Astrocyte (in vitro differentiated cells and primary cell): ENCODE measurements around the gene ST8SIA3. TPM values are rescaled to one million over a fixed set of nuclear protein-coding genes. Genes with fewer than 3 reads are reported as not detected.

Experiments used
- DNase-seq: peaks from one replicate; pipeline ENCODE4 v3.0.0-alpha.2; 2010; ENCODE audit warnings: low read depth
- FAIRE-seq: peaks from 2 replicates; lab custom pipeline; 2011; peaks lifted over from hg19 to GRCh38; lab: Jason Lieb, UNC
- H2AFZ ChIP-seq: 2 replicates; pipeline ENCODE4 v1.6.0; 2012; ENCODE audit warnings: low read depth, low read length, inconsistent platforms
- H3K27ac ChIP-seq: 2 replicates; pipeline ENCODE4 v1.5.1; 2011; ENCODE audit warnings: low read depth, low read length, inconsistent platforms
- H3K27me3 ChIP-seq: 2 replicates; pipeline ENCODE4 v1.6.0; 2011; ENCODE audit warnings: low read length, inconsistent platforms; ENCODE audit not compliant: insufficient read depth
- H3K36me3 ChIP-seq: 2 replicates; pipeline ENCODE4 v1.5.1; 2011; ENCODE audit warnings: low read length, inconsistent platforms; ENCODE audit not compliant: insufficient read depth
- H3K4me1 ChIP-seq: 2 replicates; pipeline ENCODE4 v1.5.1; 2011; ENCODE audit warnings: low read length, inconsistent platforms; ENCODE audit not compliant: insufficient read depth
- H3K4me2 ChIP-seq: 2 replicates; pipeline ENCODE4 v1.6.0; 2012; ENCODE audit warnings: low read length, inconsistent platforms
- H3K4me3 ChIP-seq: 2 replicates; pipeline ENCODE4 v1.5.1; 2011; ENCODE audit warnings: low read depth, mild to moderate bottlenecking, low read length, inconsistent platforms; ENCODE audit not compliant: insufficient read depth
- H3K79me2 ChIP-seq: 2 replicates; pipeline ENCODE4 v1.6.0; 2012; ENCODE audit warnings: mild to moderate bottlenecking, low read length, inconsistent platforms; ENCODE audit not compliant: insufficient read depth
- H3K9ac ChIP-seq: 2 replicates; pipeline ENCODE4 v1.6.0; 2012; ENCODE audit warnings: mild to moderate bottlenecking, low read length, inconsistent platforms
- H3K9me3 ChIP-seq: 2 replicates; pipeline ENCODE4 v1.5.1; 2012; ENCODE audit warnings: low read depth, mild to moderate bottlenecking, low read length, inconsistent platforms; ENCODE audit not compliant: insufficient read depth
- H4K20me1 ChIP-seq: 2 replicates; pipeline ENCODE4 v1.6.0; 2012; ENCODE audit warnings: low read length, inconsistent platforms; ENCODE audit not compliant: insufficient read depth
- H3K27ac Mint-ChIP-seq: one replicate; pipeline ENCODE4 v1.8.0; 2021; ENCODE audit warnings: mild to moderate bottlenecking, mixed read lengths; ENCODE audit not compliant: unreplicated experiment
- H3K27me3 Mint-ChIP-seq: one replicate; pipeline ENCODE4 v1.8.0; 2021; ENCODE audit warnings: low read depth, mixed read lengths; ENCODE audit not compliant: unreplicated experiment
- H3K36me3 Mint-ChIP-seq: one replicate; pipeline ENCODE4 v1.8.0; 2021; ENCODE audit warnings: low read depth, mixed read lengths; ENCODE audit not compliant: unreplicated experiment
- H3K4me1 Mint-ChIP-seq: one replicate; pipeline ENCODE4 v1.8.0; 2021; ENCODE audit warnings: low read depth, mixed read lengths; ENCODE audit not compliant: unreplicated experiment
- H3K4me3 Mint-ChIP-seq: one replicate; pipeline ENCODE4 v1.8.0; 2021; ENCODE audit warnings: mild to moderate bottlenecking, moderate library complexity, mixed read lengths; ENCODE audit not compliant: unreplicated experiment
- H3K9me3 Mint-ChIP-seq: one replicate; pipeline ENCODE4 v1.8.0; 2021; ENCODE audit warnings: mild to moderate bottlenecking, mixed read lengths; ENCODE audit not compliant: unreplicated experiment
- CTCF ChIP-seq: IDR thresholded peaks from 2 replicates; pipeline ENCODE4 v1.5.1; 2011; ENCODE audit warnings: low read depth, mild to moderate bottlenecking, inconsistent platforms, low read length, moderate library complexity; ENCODE audit not compliant: insufficient read depth
- EZH2 ChIP-seq: IDR thresholded peaks from 2 replicates; pipeline ENCODE4 v1.6.1; 2012; ENCODE audit warnings: mild to moderate bottlenecking, low read length, inconsistent platforms; ENCODE audit not compliant: insufficient read depth
- total RNA-seq: library from RNA; stranded (reverse); gene quantifications from 2 replicates; pipeline ENCODE4 v1.2.1, GENCODE V29; 2021

The ST8SIA3 gene
- total RNA-seq, 1 donor from 2014 or later = 0.30 TPM

GRCh38 chr18:57334383-57334782, 18.0 kb upstream of the ST8SIA3 start:
- Mint-ChIP-seq H3K9me3 (no peaks in the 10 kb centered on the region), H3K27me3 (peaks cover 24% of the 10 kb centered on the region), H3K27ac (no peak overlapping the region), H3K4me3 (no peak overlapping the region), H3K36me3 (no peaks in the 10 kb centered on the region), H3K4me1 (peaks cover 1% of the 10 kb centered on the region)
- Histone ChIP-seq H4K20me1 (no peaks in the 10 kb centered on the region), H3K4me1 (no peaks in the 10 kb centered on the region), H3K4me2 (no peak overlapping the region), H3K27me3 (no peaks in the 10 kb centered on the region), H3K9me3 (peaks cover 7% of the 10 kb centered on the region), H3K4me3 (no peak overlapping the region), H2AFZ (no peak overlapping the region), H3K79me2 (no peaks in the 10 kb centered on the region), H3K36me3 (no peaks in the 10 kb centered on the region), H3K9ac (no peak overlapping the region), H3K27ac (no peak overlapping the region)
- TF ChIP-seq EZH2 (no peak), CTCF (no peak)
- DNase-seq (no peak), FAIRE-seq (no peak)

- no peaks in the 10 kb centered on the region for H3K27me3 ChIP-seq
- no peak for FAIRE-seq
- H3K27ac ChIP-seq = no peak overlapping the region
- H2AFZ ChIP-seq = no peak overlapping the region
- Mint-ChIP-seq H3K36me3 (no peaks in the 10 kb centered on the region), H3K4me1 (peaks cover 1% of the 10 kb centered on the region), H3K27ac (no peak overlapping the region), H3K27me3 (peaks cover 35% of the 10 kb centered on the region), H3K9me3 (no peaks in the 10 kb centered on the region), H3K4me3 (no peak overlapping the region)
- no peaks in the 10 kb centered on the region for H3K4me1 ChIP-seq
- peaks cover 5% of the 10 kb centered on the region for H3K9me3 ChIP-seq
- DNase-seq = no peak
- H3K9ac ChIP-seq = no peak overlapping the region
- TF ChIP-seq CTCF (no peak), EZH2 (no peak)
- no peak overlapping the region for H3K4me3 ChIP-seq
- no peak overlapping the region for H3K4me2 ChIP-seq
- H3K79me2 ChIP-seq = no peaks in the 10 kb centered on the region
- H4K20me1 ChIP-seq = no peaks in the 10 kb centered on the region
- H3K36me3 ChIP-seq = no peaks in the 10 kb centered on the region
These were observed 16.0 kb upstream of the ST8SIA3 start for GRCh38 chr18:57336343-57336742.

- H4K20me1 ChIP-seq = no peaks in the 10 kb centered on the region
- no peak overlapping the region for H3K9ac ChIP-seq
- no peaks in the 10 kb centered on the region for H3K4me1 ChIP-seq
- peaks cover 5% of the 10 kb centered on the region for H3K9me3 ChIP-seq
- H3K79me2 ChIP-seq = no peaks in the 10 kb centered on the region
- Mint-ChIP-seq H3K4me1 (no peaks in the 10 kb centered on the region), H3K36me3 (no peaks in the 10 kb centered on the region), H3K9me3 (no peaks in the 10 kb centered on the region), H3K4me3 (no peak overlapping the region), H3K27me3 (peaks cover 41% of the 10 kb centered on the region), H3K27ac (no peak overlapping the region)
- no peak overlapping the region for H3K4me2 ChIP-seq
- DNase-seq (no peak), FAIRE-seq (no peak)
- no peak overlapping the region for H3K27ac ChIP-seq
- no peaks in the 10 kb centered on the region for H3K36me3 ChIP-seq
- H2AFZ ChIP-seq = no peak overlapping the region
- no peak overlapping the region for H3K4me3 ChIP-seq
- H3K27me3 ChIP-seq = no peaks in the 10 kb centered on the region
- TF ChIP-seq EZH2 (no peak), CTCF (no peak)
These were observed 14.5 kb upstream of the ST8SIA3 start for GRCh38 chr18:57337890-57338289.
